ENCODE measurements around the gene SLC2A14.
"Not testable (repeated sequence)": the region's sequence is repeated elsewhere in the genome, so short reads cannot be mapped to it uniquely, and the experiment has no call there.

Gene SLC2A14

DNA sequence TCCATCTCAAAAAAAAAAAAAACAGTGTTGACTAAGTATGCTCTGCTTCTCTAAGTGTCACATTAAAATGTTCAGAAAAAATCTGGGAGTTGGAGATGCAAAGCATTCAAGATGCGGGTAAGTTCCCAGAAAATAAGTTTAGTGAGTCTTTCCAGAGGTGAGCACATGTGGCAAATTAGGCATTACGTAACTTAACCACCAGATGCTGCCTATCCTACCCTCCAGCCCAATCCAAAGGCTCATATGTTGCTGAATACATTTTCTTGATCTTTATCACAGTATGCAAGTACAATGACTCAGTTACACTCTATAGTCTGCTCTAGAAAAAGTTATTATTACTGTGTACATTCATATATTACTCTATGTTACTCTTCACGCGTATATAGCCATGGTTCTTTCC, 3.6 kb downstream of the SLC2A14 start:
- DNase-seq, result peak; percentile 91

DNA sequence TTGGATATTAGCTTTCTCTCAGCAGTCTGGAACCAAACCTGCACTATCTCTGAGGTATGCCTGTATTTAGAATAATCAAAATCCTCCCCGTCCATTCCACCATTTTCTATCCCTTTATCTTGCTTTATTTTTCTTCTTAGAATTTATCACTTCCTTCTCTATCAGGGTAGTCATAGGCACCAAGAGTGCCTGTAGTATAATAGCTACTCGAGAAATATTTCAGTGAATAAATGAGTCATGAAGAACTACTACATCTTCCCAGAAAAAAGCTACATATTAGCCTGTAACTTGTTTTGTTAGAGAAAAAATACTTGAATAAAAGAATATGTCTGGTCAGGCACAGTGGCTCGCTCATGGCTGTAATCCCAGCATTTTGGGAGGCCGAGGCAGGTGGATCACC, 4.3 kb downstream of the SLC2A14 start:
- peak; percentile 54 for DNase-seq

DNA sequence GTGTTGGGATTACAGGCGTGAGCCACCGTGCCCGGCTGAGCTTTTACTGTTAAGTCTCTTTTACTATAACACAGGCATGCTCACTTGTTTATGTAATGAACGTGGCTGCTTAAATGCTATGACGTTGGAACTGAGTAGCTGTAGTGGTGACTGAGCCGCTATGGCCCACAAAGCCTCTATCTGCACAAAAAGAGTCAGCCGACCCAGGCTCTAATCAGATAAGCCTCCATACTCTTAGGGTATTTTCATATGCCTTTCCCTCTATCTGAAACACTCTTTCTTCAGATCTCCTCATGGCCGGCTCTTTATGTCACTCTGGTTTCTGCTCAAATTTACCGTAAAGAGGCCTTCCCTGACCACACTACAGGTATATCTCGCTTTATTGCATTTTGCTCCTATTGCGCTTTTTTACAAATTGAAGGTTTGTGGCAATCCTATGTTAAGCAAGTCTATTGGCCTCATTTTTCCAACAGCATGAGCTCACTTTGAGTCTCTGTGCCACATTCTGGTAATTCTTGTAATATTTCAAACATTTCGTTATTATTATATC, 8.0 kb downstream of the SLC2A14 start:
- no peak for DNase-seq

DNA sequence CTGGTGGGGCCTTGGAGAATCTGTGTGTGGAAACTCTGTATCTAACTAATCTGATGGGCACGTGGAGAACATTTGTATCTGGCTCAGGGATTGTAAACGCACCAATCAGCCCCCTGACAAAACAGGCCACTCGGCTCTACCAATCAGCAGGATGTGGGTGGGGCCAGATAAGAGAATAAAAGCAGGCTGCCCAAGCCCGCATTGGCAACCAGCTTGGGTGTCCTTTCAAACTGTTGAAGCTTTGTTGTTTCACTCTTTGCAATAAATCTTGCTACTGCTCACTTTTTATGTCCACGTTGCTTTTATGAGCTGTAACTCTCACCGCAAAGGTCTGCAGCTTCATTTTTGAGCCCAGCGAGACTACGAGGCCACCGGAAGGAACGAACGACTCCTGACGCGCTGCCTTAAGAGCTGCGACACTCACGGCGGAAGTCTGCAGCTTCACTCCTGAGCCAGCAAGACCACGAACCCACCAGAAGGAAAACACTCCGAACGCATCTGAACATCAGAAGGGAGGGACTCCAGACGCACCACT, 9.8 kb downstream of the SLC2A14 start:
- DNase-seq, result peak; percentile 28

DNA sequence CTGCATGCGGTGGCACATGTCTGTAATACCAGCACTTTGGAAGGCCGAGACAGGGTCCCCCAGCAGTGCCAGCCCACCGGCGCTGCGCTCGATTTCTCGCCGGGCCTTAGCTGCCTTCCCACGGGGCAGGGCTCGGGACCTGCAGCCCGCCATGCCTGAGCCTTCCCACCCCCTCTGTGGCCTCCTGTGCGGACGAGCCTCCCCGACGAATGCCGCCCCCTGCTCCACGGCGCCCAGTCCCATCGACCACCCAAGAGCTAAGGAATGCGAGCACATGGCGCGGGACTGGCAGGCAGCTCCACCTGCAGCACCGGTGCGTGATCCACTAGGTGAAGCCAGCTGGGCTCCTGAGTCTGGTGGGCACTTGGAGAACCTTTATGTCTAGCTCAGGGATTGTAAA, 10.4 kb downstream of the SLC2A14 start:
- DNase-seq, result not testable (repeated sequence)

DNA sequence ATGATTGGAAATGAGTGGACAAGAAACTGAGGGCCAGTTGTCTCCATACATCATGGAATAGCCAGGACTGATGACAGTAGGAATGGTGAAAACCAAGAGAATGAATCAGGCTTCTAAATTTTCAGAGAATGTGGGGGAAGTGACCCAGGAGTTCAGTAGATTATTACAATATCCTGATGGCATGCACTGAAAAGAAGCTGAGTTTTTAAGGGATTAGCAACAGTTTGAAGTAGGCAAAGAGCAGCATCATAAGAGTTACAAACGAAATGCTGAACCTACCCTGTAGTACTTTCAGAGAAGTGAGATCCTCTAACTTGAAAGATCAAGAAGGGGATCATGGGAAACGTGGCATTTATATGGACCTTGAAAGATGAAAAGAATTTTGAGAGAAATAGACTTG, 13.2 kb downstream of the SLC2A14 start:
- DNase-seq, result peak; percentile 94

DNA sequence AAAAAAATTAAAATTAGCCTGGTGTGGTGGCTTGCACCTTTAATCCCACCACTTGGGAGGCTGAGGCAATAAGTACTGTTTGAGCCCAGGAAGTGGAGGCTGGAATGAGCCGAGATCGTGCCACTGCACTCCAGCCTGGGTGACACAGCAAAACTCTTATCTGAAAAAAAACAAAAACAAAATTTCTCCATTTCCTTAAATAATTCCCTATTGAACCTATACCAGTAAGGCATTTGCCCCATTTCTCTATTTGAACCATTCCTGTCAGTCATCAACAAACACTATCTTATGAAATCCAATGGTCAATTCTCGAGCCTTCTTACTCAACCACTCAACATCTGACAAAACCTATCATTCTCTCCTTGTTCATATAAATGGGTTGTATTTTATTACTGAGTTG, 14.7 kb downstream of the SLC2A14 start:
- DNase-seq, result no peak

DNA sequence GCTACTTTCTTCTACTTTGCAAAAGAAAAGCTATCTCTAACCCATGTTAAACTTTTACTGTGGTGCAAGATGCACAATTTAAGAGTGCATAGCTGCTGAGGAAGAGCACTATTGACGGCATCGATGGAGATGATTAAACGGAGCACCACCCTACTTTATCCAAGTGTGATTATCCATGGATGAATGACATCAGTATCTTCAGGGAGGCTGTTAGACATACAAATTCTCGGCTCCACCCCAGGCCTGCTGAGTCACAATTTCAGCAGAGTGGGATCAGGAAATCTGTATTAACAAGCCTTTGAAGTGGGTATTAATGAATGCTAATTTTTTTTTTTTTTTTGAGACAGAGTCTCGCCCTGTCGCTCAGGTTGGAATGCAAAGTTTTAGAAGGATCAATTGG, 16.2 kb downstream of the SLC2A14 start:
- DNase-seq, result peak; percentile 54

DNA sequence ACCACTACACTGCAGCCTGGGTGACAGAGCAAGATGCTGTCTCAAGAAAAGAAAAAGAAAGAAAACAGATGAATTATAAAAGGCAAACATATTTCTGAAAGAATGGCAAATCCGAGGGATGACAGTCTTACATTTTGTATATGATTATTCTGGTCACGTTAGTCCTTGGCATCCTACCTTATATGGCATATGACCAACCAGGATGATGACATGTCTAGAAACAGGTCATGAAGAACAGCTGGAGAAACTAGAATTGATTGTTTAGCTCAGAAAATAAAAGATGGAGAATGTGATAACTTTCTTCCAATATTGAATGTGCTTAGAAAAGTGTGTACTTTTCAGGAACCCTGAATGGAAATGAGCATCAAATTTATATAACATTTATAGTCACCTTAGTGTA, 19.2 kb downstream of the SLC2A14 start:
- peak; percentile 16 for DNase-seq

DNA sequence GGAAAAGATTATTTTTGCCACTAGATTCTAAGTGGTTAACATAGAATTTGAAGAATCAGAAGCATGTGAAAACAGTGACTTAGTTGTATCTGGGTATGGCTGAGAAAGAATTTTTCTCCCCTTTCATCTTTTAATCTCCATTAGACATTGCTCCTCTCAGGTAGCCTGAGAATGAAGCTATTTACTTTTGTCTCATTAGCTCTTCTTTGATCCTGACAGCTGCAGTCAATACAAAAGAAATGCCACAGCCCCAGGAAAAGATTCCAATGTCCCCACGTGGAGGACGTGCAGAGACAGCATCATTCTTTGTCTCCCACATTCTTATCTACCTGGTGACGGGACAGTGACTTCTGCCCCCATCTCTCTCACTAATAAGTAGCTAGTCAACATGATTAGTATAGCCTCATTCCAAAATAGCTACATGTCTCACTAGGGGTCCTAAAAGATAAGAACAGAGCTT, 21.1 kb downstream of the SLC2A14 start:
- peak; percentile 14 for DNase-seq

DNA sequence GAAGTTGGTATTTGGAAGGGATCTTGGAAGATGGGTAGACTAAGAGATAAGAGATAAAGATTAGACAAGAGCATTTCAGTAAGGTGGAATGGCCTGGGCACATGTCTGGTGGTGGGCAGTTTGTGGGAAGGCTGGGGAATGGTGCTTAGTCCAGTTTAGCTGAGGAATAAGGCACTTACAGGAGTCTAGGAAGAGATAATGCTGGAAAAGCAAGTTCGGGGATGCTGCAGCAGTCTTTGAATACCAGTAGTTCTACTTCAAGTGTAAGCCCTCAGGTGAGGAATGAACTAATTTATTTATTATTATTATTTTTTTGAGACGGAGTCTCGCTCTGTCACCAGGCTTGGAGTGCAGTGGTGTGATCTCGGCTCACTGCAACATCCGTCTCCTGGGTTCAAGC, 22.6 kb downstream of the SLC2A14 start:
- DNase-seq, result not testable (repeated sequence)

DNA sequence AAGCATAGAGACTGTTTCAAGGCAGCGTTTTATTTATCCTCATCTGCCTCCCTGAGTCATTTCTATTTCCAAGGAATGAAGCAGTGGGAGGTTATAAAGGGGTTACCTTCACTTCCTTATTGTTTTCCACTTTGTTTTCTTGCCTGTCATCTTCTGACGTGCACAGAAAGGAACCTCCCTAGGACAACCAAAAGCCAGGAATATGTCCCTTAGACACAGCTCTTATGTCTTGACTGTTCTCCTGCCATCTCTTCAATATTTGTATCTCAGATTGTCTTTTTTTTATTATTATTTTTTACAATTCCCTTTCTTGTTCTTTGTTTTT, 24.7 kb downstream of the SLC2A14 start:
- DNase-seq, result not testable (repeated sequence)

DNA sequence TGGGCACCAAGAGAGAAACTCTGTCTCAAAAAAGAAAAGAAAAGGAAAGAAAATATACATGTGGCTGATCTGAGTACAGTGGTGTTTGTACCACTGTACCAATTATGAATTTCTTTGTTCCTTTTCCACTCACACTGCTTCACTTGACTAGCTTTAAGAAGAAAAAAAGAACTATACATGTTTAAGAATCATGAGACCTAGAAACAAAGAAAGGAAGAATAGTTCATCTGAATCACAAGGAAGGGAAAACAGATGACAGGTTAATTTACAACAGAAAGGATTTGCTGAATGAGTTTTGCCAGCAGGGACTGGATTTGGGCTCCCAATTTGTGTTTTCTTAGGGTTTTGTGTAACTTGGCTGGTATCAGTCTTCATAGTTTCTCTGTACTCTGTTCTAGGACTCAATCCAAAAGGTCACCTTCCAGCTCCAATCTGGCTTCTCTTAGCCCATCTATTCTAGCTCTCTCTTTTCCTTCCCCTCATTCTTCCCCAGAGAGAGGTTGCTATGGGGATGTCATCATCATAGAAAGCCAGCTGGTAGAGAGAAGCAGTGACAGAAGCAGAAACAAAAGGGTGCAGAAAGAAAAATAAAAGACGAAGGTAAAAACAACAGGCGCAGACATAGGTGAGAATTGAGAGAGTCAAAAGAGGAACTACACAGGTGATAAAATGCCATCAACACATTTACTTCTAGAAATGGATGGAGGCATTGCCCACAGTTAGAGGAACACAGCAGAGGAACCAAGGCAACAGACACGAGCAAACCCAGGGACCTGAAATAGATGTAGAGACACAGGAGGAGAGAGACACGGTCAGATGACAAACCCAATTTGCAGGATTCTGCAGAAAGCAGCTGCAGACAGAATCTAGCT, 25.3 kb downstream of the SLC2A14 start:
- DNase-seq, result peak; percentile 43

DNA sequence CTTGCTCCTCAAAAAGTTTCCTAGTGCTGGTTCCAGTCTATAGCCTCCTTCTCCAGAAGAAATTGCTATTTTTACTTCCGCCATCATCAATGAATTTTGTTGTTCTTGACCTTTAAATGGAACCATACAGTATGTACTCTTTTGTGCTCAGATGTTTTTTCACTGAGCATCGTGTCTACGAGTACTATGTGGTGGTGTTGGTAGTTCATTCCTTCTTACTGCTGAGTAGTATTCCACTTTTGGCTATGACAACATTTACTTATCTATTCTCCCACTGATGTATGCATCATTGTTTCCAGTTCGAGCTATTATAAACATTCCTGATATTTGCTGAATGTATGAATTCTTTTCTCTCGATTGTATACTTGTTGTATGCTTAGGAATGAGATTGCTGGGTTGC, 28.6 kb downstream of the SLC2A14 start:
- no peak for DNase-seq

DNA sequence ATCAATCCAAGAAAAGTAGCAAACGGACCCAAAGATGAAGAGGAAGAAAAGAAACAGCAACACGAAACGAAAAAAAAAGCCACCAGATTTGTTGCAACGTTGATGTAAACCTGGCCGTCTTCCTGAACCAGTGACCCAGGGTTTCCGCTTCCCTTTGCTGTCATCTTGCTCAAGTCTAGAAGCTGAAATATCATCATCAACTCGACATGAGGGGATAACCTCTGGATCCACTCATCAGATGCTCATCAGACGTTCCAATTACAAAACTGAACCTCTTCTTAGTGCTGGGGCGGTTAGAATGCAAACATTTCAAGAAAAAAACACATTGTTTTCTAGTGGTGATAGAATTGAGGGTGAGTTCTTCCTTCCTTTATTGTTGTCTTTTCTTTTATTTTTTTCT, 29.1 kb downstream of the SLC2A14 start:
- DNase-seq, result not testable (repeated sequence)

DNA sequence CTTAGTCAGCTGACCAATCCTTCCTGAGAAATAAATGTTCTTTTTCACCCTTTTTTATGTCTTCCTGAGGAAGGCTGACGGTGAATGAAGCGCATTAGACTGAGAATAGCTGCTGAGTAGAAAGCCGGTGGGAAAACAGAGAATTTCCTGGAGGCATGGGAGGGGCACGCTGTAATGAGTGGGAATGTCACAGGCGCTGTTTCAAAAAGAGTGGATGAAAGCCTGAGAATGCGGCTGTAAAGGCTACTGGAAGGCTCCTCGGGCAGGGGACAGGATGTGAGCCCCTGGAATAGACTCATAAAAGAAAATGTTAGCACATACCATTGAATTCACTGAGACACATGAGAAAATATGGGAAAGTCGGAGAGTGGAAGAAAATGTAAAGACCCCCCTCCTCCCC, 29.6 kb downstream of the SLC2A14 start:
- DNase-seq, result not testable (repeated sequence)

DNA sequence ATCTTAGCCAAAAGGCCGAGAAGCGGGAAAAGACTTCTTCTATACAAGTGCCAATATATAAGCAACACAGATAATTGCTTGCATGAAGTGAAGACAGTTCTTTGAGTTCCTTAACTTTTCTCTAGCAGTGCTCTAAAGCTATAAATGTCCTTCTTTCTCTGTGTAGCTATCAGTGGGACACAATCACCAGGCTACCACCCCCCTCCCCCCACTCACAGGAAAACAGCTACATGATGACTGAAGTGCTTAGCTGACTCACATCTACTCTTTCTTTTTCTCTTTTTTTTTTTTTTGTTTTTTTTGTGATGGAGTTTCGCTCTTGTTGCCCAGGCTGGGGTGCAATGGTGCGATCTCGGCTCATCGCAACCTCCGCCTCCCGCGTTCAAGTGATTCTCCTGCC, 30.3 kb downstream of the SLC2A14 start:
- DNase-seq, result peak; percentile 9

DNA sequence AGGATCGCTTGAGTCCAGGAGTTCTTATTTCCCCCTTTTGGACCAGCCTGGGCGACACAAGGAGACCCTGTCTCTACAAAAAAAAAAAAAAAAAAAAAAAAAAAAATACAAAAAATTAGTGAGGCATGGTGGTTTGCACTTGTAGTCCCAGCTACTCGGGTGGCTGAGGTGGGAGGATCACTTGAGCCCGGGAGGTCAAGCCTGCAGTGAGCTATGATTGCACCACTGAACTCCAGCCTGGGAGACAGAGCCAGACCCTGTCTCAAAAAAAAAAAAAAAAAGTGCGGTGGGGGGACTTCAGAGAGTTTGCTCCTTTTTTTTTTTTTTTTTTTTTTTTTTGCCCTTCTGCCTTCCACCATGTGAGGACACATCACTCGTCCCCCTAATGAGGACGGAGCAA, 32.9 kb downstream of the SLC2A14 start:
- not testable (repeated sequence) for DNase-seq

DNA sequence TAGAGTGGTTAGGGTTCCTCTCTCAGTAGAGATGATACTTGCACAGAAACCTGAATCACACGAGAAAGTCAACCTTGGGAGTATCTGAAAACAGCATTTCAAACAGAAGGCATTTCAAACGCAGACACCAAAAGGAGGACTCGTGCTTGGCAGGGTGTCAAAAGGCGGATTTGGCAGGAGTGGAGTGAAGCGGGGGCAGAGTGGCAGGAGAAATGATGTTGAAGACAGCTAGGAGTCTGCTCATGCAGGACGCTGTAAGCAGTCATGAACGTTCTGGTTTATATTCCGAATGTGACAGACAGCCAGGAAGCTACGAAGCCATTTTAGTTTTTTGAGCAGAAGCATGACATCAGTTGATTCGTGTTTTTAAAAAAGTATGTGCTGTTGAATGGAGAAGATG, 33.5 kb downstream of the SLC2A14 start:
- DNase-seq, result peak; percentile 50

DNA sequence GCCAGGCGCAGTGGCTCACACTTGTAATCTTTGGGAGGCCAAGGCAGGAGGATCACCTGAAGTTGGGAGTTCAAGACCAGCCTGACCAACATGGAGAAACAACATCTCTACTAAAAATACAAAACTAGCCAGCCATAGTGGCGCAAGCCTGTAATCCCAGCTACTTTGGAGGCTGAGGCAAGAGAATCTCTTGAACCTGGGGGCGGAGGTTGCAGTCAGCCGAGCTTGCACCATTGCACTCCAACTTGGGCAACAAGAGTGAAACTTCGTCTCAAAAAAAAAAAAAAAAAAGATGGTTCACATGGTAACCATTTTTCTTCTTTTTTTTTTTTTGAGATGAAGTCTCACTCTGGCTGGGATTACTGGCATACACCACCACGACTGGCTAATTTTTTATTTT, 35.3 kb downstream of the SLC2A14 start:
- no peak for DNase-seq

DNA sequence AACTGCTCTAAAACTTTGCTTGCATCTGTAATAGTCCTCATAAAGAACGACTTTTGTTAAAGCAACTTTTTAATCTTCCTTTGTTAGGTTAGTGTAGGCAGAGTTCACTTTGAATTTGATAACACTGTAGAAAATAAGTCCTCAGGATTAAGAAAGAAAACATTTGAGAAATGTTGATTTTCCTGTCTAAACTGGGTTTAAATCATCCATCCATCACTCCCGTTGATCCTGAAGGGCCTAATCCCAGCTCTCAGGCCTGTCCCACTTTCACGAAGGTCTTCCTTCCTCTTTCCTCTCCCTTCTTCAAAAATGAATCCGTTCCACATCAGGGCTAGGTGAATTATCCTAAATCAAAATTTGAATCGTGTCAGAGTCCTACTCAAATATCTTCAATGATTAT, 36.9 kb downstream of the SLC2A14 start:
- no peak for DNase-seq

DNA sequence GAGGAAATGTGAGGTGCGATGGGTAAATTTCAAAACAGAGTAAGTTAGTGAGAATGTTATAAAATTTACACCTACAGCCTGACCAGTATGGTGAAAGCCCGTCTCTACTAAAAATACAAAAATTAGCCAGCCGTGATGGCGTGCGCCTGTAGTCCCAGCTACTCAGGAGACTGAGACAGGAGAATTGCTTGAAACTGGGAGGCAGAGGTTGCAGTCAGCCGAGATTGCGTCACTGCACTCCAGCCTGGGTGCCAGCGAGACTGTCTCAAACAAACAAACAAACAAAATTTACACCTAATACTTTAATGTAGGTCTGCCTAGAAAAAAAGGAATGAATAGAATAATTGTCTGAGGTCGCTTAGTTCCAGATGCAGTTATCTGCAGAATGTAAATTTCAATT, 37.6 kb downstream of the SLC2A14 start:
- DNase-seq, result no peak

DNA sequence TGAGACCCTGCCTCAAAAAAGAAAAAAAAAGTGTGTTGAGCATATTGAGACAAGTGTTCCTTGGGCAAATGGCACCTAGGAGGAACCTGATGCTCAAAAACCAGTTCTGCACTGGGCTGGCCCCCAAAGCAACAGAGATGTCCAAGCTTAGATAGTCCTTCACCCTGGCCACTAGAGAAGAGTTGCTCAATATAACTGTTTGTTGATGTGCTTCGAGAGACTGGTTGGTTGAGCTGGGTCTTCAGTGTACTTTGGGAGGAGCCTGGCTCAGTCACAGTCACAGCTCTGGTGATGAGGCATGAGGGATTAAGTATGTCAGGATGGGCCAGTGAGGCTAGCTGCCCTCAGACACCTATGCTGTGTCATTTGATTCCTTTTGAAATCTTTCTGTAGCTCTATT, 38.0 kb downstream of the SLC2A14 start:
- no peak for DNase-seq

DNA sequence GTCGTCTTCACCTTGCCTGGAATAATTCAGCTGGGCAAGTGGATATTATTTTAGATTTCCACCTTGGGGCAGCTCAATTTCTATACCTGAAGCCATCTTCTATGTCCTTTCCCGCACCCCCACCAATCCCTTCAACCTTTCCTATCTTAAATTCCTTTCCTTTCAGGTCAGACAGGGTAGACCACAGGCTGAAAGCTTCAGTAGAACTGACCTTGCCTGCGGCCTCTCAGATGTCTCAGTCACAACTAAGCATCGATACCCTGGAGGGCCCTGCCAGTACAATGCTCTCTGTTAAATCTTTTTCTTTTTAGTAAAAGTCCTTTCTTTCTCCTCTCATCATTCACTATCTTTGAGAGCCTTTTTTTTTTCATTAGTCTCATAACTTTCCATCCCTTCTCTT, 38.9 kb downstream of the SLC2A14 start:
- no peak for DNase-seq

DNA sequence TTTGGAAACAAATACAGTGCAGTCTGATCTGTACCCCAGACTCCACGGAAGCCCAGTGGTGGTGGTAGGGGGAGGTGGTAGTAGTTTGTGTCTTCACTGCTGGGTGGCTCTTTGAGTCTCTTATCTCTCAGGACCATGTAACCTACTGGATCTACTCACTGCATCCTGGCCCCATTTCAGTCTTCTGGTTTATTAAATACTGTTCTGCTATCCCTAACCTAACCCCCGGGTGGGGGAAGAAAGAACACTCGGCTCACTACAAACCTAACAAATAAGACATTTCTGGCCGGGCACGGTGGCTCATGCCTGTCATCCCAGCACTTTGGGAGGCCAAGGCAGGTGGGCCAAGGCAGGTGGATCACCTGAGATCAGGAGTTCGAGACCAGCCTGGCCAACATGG, 39.5 kb downstream of the SLC2A14 start:
- DNase-seq, result not testable (repeated sequence)
